OCI-LY7 (cell line): Measurements from ENCODE around the gene CFAP54.

Experiments
- CTCF ChIP-seq: fragments of 200-600 bp; sonication (generic); conservative IDR thresholded peaks from 2 replicates; pipeline ENCODE4 v1.5.1; 2014; ENCODE audit warnings: mild to moderate bottlenecking, antibody characterized with exemption, low read length, moderate library complexity, mixed read lengths
- EZH2phosphoT487 ChIP-seq: fragments of 200-600 bp; sonication (generic); IDR thresholded peaks from 2 replicates; pipeline ENCODE4 v1.6.1; 2018; ENCODE audit warnings: low read depth, borderline replicate concordance, mild to moderate bottlenecking, mixed run types, antibody characterized with exemption, low read length, moderate library complexity, mixed read lengths

GRCh38 chr12:96486751-96487613 lies 2.4 kb upstream of the CFAP54 start:
- TF ChIP-seq CTCF: no peak
- no peak for TF ChIP-seq EZH2phosphoT487
